ENCODE data around the gene ZC3H12A. TPM values are rescaled to one million over a fixed set of nuclear protein-coding genes. Genes with fewer than 3 reads are reported as not detected.

ZC3H12A gene
- polyA plus RNA-seq, 3 donors, result 1.8 to 3.4 (median 1.9) TPM

- DNase-seq (ENCODE audit: extremely low read depth in 1 of 11, low read depth in 9 of 11, low spot score in 4 of 11), result no peak
Observed at GRCh38 chr1:37448691-37449417, 25.5 kb upstream of the ZC3H12A start.

- no peak for DNase-seq (ENCODE audit: extremely low read depth in 1 of 11, low read depth in 9 of 11, low spot score in 4 of 11)
Observed at GRCh38 chr1:37449936-37450335, 24.4 kb upstream of the ZC3H12A start.

- no peak for DNase-seq (ENCODE audit: extremely low read depth in 1 of 11, low read depth in 9 of 11, low spot score in 4 of 11)
Observed at GRCh38 chr1:37452416-37452815, 22.0 kb upstream of the ZC3H12A start.

DNA sequence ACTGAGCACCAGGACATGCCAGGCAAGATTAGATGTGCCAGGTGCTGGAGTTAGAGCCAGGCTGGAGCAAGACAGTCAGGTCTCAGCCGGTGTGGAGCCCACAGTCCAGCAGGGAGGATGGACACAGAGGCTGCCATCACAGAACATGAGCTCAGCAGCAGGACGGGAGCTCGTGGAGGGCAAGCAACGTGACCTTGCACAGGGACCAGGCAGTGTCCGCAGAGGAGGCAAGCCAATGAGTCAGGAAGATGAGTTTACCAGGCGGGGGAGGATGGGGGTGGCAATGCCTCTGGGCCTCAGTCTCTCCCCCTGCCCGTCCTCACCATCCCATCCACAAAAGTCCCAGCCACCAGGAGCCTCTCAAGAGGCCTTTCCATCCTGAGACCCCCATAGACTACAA is 20.7 kb upstream of the ZC3H12A start:
- DNase-seq (ENCODE audit: extremely low read depth in 1 of 11, low read depth in 9 of 11, low spot score in 4 of 11), result no peak

DNA sequence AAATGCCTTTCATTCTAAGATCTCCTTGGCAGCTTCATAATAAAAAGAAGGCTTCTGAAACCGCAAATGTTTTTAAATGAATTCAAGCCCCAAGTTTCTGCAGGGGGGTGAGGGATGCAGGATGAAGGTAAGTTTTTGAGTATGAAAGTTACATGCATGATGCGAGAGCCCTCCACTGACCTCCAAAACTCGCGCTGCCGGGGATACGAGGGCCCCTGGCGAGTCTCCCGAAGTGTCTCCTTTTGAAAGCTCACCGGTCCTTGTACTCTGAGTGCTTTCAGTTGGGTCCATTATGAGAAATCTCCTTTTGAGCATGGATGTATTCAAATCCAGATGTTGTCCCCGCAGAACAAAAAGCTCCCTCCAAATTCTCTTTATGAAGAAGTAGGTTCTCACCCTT is 18.9 kb upstream of the ZC3H12A start:
- no peak for DNase-seq (ENCODE audit: extremely low read depth in 1 of 11, low read depth in 9 of 11, low spot score in 4 of 11)

- DNase-seq (ENCODE audit: extremely low read depth in 1 of 11, low read depth in 9 of 11, low spot score in 4 of 11), result no peak
Observed at GRCh38 chr1:37456614-37457013, 17.8 kb upstream of the ZC3H12A start.

- no peak for DNase-seq (ENCODE audit: extremely low read depth in 1 of 11, low read depth in 9 of 11, low spot score in 4 of 11)
Observed at GRCh38 chr1:37458551-37458950, 15.8 kb upstream of the ZC3H12A start.

DNA sequence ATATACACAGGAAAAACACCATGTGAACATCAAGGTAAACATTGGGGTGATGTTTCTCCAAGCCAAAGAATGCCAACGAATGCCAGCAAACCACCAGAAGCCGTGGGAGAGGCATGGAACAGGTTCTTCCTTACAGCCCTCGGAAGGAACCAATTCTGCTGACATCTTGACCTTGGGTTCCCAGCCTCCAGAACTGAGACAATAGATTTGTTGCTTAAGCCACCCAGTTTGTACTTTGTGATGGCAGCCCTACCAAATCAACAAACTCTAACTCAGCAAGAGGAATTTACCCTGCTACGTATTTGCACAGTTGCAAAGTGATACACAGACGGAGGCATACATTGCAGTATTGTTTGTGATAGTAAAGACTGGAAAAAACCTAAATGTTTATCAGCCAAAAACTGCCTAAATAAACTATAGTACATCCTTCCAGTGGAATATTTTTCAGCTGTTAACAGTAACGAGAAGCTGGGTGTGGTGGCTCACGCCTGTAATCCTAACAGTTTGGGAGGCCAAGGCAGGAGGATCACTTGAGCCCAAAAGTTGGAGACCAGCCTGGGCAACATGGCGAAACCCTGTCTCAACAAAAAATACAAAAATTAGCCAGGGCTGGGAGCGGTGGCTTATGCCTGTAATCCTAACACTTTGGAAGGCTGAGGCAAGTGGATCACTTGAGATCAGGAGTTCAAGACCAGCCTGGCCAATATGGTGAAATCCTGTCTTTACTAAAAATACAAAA is 12.5 kb upstream of the ZC3H12A start:
- no peak for DNase-seq (ENCODE audit: extremely low read depth in 1 of 11, low read depth in 9 of 11, low spot score in 4 of 11)

DNA sequence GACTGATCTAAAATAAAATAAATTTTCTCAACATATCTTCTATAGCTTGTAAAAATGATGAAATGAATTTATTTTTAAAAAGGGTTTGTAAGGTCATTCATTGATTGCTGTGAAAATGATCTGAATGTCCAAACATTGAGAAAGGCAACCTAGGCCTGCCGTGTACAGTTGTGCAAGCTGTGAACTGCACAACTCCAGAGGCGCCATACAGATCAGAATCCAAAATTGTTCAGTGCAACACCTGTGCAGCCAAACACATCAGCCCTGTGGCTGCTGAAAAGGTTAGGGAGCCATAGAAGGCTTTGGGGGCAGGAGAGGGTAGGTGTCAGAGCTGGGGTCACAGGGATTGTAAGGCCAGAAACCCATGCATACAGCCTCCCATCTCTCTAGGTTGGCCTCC is 9.9 kb upstream of the ZC3H12A start:
- no peak for DNase-seq (ENCODE audit: extremely low read depth in 1 of 11, low read depth in 9 of 11, low spot score in 4 of 11)

GRCh38 chr1:37465593-37466517 is 8.5 kb upstream of the ZC3H12A start:
- no peak for DNase-seq (ENCODE audit: extremely low read depth in 1 of 11, low read depth in 9 of 11, low spot score in 4 of 11)

DNA sequence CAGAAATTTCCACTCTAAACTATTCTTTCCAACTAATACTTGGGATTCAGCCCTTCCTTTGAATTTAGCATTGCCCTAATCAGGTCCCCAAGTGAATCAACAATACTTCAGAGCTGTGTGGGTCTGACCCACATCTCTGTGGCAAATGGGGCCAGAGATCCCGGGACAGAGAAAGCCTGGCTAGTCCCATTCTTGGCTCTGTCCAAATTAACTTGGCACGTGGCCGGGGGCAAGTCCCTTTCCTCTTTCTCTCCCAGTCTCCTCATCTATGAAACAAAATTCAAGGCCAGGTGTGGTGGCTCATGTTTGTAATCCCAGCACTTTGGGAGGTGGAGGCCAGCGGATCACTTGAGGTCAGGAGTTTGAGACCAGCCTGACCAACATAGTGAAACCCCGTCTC is 6.3 kb upstream of the ZC3H12A start:
- DNase-seq (ENCODE audit: extremely low read depth in 1 of 11, low read depth in 9 of 11, low spot score in 4 of 11), result no peak

GRCh38 chr1:37469386-37469785 is 5.0 kb upstream of the ZC3H12A start:
- no peak for DNase-seq (ENCODE audit: extremely low read depth in 1 of 11, low read depth in 9 of 11, low spot score in 4 of 11)

DNA sequence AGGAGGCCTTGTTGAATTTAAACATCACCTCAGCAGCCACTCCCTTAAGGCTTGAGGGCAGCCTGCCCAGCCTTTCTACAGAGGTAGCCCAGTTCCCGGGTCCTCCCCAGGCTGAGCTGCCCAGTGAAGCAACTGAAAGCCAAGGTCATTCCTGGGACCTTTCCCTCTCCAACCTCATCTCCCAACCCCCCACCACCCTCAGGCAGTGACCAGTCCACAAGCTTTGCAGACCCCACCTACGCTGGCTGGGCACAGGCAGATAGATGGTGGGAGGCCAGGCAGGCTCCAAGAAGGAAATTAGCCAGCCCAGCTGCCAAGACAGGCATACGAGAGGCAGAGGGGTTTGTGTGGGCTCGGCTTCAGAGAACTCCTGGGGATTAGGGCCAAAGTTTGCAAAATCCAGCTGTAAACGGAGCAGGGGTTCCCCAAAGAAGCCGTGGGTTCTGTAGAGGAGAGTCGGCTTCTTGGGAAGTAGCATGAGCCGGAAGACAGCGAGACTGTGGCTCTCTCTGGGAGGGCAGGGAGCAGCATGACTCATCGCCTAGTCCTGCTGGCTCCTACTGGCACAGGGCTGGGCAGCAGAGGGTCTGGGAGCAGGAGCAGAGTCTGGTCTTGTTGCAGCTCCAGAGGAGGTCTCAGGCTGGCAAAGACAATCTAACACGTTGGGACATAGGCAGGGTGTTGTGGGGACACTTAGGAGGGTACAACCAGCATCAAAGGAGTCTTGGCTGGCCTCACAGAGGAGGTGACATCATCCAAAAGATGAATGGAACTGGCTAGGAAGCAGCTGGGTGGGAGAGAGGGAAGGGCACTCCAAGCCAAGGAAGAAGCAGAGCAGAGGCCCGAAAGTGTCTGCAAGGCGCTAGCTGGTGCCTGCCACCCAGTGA is 2.8 kb upstream of the ZC3H12A start:
- DNase-seq (ENCODE audit: extremely low read depth in 1 of 11, low read depth in 9 of 11, low spot score in 4 of 11), result peak in 1 of 11 donors; percentile 25

DNA sequence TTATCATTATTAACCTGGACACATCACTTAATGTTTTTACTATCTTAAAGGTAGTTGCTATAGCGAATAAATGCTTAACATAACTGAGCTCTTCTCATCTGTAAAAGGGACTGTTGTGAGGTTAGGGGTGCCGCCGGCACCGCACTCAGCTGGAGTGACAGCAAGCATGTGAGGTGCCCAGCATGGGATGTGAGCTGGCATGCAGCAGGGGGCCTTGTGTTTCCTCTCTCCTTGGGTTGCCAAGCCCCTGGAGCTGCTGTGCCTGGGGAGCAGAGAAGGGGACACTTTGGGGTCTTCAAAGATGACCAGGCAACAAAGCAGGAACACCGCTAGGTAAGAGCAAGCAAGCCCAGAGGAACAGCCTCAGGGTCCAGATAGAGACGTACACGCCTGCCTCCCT is 2.1 kb upstream of the ZC3H12A start:
- no peak for DNase-seq (ENCODE audit: extremely low read depth in 1 of 11, low read depth in 9 of 11, low spot score in 4 of 11)

- no peak for DNase-seq (ENCODE audit: extremely low read depth in 1 of 11, low read depth in 9 of 11, low spot score in 4 of 11)
Observed at GRCh38 chr1:37472994-37473393, 1.4 kb upstream of the ZC3H12A start.

GRCh38 chr1:37473431-37474045 is 842 bp upstream of the ZC3H12A start:
- DNase-seq (ENCODE audit: extremely low read depth in 1 of 11, low read depth in 9 of 11, low spot score in 4 of 11), result no peak

DNA sequence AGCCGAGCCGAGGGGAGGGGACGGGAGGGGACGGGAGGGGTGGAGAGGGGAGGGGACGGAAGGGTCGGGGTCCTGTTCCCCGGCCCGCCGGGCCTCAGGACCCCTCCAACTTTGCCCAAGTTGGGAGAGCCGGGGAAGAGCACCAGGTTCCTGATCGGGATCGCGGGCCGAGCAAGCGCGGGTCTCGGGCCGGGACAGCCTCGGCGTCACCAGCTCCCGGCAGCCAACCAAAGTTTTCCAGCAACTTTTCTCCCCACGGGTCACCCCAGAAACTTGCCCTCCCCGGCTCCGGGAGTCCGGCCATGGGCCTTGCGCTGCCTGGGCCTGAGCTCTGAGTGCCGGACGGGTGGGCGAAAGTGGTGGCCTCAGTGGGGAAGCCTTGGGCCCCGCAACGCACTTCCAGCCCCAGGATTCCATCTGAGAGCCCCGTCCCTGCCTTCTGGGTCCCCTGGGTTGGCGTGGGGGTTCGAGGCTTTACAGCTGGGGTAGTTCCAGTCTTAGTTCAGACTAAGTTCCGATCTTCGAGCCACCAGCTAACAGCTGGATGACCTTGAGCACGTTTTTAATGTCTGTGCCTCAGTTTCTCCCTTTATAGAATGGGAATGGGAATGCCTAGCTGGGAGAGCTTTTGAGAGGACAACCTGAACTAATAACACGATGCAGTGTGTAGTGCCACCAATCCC is 458 bp downstream of the ZC3H12A start:
- no peak for DNase-seq (ENCODE audit: extremely low read depth in 1 of 11, low read depth in 9 of 11, low spot score in 4 of 11)

All from renal cortex interstitium (tissue), 11 donors.